GM21390 (cell line): Measurements from ENCODE around the gene FOXP1.

Source experiments
- ATAC-seq: cut with Tn5 transposase; IDR thresholded peaks from one replicate; pipeline ENCODE4 v1.9.1; 2021; ENCODE audit not compliant: unreplicated experiment

The FOXP1 gene

DNA sequence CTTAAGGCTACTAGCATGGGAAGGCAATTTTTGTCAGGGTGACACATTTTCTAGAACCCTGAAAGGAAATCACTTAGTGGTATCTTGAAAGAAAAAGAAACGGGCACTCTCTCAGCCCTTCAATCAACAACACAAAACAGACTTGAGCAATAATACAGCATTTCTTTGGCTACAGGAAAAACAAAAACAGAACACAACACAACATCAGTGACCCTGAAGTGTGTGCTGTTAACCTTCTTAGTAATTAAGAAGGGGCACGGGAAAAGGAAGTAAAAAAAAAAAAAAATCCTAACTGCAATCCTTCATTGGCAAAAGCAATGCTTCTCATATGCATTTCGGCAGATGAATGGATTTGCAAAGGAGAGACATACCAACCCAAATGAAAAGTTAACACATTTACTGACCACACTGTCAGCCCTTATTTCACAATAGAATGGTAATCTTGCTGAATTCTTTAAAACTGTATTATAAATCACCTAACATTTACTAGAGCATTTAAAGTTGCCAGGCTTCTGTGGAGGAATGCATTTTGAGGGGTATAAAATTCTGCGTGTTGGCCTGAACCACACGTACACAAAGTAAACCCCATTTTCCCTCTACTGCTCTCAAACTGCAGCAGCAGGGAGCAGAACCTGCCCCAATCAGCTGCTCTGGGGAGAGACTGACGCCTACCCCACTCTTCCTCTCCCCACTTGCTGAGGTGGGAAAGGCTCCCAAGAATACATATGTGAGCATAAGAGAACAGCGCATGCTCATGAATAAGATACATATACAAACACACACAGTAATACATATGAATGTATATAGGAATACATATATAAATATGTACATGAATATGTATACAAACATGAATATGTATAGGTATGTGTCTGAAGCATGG, 198.5 kb downstream of the FOXP1 start:
- no peak for ATAC-seq

DNA sequence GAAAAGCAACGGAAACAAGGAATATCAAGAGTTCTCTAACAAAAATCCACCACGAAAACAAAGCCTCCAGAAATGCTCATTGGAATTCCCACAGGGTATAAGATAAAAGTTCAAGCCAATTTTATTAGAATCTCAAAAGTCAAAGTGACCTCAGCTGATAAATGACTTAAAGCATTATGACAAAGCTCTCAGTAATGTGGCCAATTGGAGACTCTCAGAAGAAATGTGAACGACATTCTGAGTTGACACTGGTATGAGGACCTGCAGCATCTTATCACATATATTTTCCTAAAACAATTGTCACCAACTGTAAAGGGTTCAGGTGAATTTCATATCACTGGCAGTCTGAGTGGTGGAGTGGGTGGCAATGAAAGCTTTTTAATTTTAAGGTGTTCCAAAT, 199.1 kb downstream of the FOXP1 start:
- ATAC-seq: no peak

DNA sequence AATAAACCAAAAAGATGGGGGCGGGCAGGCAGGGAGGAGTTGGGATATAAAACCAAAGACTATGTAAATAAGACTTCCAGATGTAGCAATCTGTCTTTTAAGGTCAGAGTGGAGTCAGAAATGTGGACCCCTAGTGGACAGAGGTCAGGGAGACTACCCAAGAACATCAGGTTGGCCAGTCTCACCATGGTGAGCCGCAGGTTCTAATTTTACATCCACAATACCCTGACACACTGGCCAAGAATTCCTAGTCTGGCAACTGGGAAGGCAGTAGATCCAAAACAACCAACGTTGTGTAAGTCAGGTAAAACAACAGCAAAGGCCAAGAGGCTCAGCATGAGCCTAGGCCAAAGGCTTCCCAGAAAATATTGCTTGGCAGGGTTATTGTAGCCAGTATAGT, 203.4 kb downstream of the FOXP1 start:
- no peak for ATAC-seq

DNA sequence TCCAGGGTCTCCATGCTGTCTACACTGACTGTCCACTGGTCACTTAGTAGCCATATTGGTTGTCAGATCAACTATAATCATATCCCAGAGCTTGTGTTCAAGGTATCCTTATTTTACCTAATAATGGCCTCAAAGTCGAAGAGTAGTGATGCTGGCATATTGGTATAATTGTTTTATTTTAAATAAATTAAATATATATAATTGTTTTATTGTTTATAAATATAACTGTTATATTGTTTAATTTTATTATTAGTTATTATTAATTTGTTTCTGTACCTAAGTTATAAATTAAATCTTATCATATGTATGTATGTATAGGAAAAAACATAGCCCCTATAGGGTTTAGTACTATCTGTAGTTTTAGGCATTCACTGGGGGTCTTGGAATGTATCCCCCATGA, 205.0 kb downstream of the FOXP1 start:
- no peak for ATAC-seq

DNA sequence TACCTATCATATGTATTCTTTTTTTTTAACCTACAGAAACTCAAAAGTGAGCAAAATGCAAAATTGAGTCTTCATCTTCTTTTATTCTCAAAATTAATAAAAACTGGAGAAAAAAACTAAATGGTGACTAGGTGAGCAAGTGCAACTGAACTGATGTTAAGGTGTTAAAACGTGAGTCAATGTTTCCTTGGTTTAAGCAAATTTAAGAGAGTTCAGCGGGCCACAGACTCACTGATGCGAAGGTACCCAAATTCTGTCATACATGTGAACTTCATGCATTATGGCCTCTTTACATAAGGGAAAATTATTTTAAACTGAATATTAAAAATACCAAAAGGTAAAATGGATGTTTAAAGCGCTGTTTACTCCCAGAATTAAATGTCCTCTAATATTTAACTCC, 206.6 kb downstream of the FOXP1 start:
- ATAC-seq: no peak

DNA sequence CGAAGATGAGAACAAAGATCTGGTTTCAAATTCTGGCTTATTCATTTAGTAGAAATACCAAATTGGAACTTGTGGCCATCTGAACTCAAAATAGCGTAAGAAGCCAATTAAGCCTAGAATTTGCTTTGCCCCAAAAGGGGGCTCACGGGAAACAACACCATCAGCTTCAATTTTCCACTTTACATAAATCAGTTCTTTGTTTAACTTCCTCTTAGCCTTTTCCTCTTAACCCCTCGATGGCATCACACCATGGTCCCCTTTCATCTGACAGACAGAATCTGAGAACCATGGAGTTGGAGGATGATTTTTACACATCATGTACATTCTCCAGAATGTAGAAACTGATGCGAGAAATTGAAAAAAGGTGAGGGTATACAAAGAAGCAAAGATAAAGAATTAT, 207.0 kb downstream of the FOXP1 start:
- no peak for ATAC-seq

DNA sequence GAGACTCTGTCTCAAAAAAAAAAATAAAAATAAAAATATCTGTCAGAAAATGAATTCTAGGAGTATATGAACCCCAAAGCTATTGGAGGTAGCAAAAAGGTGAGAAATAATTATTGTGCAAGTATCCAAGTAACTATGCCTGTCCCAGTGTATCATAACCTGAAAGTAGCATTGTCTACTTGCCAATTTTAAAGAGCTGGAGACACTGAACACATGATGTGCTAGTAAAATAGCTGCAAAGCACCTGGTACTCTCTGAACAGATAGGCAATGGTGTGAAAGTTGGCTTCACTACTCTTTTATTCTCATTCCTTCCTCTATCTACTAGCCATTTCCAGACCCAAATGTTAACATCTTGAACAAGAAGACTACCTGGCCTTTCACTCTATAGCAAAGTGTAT, 208.9 kb downstream of the FOXP1 start:
- ATAC-seq: no peak

DNA sequence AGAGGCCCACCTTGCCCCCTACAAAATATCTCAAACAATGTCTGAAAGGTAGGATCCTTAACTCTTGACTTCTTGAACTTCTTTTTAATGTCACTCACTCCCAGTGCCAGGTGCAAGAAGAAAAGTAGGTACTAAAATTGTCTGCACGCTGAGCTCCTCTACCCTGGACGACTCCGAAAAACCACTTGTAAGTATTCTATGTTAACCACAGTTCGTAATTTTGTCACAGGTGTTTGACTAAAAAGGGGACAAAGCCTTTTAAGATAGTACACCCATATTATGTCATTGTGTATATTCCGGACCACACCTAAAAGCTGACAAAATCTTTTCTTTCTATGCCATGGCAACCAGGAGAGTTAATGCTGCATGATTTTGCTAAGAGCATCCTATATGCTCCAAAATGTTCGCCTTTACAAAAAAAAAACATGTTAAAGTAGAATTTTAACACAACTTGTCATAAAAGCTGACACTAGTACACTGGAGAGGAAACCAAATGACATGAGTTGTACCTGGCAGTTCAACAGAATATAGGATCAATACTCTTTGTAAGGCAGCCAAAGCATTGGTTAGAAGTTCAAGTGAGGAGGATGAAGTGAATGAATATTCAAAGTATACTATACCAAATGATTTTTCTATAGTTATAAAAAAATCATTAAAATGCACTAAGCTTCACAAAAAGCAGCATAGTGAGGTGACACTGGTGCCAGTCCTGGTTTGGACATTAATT, 210.5 kb downstream of the FOXP1 start:
- no peak for ATAC-seq

DNA sequence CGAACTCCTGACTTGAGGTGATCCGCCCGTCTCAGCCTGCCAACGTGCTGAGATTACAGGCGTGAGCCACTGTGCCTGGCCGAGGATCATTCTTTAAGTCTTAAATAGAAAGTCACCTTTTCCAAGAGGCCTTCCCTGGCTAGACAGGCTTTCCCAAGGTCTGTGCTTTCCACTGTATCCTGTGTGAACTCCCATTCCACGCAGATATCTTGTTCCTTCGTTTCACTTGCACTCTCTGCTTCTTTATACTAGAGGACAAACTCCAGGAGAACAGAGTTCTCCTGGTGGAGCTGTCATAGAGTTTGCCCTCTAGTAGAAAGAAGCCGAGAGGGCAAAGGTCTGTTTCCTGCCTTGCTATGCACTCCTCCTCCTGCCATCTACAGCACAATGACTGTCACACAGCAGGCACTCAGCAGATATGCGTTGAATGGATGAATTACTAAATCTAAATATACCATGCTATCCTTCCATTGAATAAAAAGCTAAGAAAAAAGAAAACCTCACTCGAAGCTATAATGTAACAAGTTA, 211.2 kb downstream of the FOXP1 start:
- ATAC-seq: no peak

DNA sequence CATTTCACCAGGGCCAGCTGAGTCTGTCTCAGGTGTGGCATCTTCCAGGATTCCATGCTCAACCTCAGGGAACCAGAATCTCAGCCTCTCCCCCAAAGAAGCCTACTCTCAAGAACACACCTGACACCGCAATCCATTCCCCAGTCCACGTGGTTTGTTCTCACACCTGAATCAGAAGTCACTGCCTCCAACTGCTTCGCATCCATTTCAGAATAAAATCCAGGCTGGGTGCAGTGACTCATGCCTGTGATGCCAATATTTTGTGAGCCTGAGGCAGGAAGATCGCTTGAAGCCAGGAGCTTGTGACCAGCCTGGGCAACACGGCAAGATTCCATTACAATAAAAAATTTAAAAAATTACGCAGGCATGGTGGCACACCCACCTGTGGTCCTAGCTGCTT, 212.2 kb downstream of the FOXP1 start:
- ATAC-seq: no peak

DNA sequence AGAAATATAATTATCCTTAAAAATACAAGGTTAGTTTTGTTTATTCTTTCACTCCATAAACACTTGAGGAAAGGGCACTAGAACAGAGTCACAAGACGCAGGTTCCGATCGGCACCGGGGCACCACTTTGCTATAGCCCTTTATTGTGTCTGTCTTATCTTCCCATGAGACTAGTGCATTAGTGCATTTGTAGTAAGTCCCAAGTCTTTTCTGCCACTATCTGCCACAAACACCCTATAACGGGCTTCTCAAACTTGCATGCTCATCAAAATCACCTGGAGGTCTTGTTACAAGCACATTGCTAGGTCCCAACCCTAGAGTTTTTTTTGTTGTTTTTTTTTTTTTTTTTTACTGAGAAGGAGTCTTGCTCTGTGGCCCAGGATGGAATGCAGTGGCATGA, 213.1 kb downstream of the FOXP1 start:
- ATAC-seq: no peak

DNA sequence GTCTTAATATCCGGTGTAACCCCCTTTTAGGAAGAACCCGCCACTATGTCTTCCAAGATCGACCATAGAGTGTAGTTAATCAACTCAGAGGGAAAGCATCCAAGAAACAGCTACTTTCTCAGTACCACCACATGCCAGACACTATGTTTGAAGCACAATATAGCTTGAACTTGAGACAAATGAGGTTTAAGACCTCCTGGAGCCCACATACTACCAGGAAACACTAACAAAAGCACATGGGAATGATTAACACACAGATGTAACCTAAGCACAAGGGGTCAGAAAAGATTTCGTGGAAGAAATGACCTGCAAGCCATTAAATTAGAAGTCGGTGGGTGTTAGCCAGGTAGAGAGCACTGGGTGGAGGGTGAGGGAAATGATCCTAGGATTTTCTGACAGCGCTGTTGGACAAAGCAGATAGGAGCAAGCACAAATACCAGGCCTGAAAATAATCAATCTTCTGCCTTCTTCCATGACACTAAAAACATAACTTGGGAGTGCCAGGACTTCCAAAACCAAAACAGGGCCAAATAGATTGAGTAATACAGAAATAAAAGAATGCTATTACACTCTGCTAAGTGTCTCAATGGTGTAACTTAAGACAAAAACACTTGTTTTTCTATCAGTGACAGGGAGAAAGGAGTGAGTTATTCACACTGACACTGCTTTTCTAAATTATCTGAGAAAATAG, 213.7 kb downstream of the FOXP1 start:
- no peak for ATAC-seq

DNA sequence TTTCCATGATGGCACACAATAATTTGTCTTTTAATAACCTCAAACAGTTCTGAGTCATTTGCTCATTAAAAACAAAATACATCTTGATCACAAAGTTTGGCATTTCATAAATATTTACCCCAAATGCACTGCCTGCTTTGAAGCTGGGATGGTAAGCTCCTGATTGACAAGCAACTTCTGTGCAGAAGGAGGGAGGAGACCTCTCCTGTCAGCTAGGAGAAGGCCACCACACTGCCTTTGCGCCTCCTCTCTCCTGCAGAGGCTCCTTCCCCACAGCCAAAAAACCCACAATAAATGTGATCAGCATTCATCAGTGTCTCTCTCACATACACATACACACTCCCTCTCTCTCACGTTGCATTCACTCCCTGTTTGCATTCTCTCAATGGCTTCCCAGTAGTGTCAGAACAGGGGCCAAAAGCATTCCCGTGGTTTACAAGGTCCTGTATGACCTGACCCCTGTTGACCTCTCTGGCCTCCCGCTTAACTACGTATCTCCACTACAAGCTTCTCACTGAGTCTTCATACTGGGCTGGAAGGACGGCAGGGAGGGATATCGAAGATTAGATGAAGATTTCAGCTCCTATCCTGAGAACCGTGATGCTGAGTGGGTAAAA, 216.4 kb downstream of the FOXP1 start:
- ATAC-seq: no peak

DNA sequence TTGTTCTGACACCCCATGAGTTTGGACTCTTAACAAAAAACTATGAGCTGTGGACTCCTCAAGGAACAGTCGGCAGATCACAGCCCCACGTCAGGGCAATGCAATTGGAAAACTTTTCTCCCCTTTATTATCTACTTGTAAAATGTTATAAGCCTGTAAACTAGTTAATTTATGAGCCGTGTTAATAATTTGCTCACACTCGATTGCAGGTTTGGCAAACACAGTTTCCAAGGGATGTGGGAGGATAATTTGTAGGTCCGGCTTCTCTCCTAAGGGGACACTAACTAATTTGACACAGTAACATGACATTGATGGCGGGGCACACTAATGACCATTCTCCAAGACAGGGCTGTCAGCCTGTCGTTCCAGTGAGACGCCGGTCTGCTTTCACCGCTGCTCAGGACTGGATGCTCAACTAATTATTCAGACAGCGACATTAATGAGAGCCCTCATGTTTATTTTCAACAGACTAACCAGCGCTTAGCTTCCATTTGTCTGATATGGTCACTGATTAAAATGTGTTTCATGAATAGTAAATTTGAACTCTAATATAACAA, 222.1 kb downstream of the FOXP1 start:
- ATAC-seq: no peak

DNA sequence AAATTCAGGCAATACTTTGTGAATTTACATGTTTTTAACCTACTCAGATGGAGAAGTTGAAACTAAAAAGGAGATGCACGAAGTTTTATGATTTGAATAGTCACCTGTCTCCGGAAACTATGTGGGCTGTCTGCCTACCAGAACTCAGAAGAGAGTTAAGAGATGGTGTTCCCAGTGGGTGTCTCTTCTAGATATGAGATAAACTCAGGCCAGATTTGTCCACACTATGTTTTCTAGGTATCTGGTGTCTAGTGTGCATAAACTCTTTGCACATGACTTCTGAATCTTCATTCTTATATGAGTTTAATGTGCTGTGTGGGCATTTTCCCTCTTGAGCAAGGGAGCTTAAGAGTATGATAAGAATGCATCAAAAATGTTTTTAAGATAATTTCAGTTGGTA, 222.8 kb downstream of the FOXP1 start:
- ATAC-seq: peak; percentile 86

DNA sequence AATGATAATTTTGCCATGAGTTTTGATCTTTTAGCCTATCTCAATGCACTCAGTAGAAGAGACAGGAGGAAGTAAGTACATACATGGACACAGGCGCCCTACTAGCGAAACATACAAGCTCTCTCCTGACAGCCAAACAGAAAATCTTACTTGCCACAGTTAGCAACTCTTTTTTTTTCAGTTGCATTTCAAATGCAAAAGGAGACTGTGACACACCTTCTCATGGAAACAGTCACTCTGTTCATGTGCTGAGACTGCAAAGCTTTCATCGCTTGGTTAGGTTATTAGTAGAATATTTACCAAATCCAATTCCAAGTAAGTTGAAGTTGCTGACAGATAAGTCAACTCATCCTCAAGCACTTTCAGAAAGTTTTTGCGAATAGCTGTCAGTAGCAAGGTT, 223.3 kb downstream of the FOXP1 start:
- ATAC-seq: peak; percentile 49

DNA sequence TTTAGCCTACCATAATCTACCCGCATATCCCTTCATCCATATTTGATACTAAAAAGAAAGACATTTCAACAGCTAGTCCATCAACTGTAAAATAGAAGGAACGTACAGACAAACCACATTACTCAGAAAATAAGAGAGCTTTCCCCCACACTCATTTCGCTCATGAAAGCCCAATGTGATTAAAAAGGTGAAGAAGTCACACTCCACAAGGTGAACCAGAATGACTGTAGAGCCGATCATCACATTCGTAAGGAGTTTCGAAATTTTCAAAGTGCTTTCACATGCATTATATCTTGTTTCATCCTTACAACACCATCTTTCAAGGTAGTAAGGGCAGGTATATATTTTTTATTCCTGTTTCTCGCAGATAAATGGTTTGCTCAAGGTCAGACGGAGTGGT, 225.3 kb downstream of the FOXP1 start:
- ATAC-seq: no peak

DNA sequence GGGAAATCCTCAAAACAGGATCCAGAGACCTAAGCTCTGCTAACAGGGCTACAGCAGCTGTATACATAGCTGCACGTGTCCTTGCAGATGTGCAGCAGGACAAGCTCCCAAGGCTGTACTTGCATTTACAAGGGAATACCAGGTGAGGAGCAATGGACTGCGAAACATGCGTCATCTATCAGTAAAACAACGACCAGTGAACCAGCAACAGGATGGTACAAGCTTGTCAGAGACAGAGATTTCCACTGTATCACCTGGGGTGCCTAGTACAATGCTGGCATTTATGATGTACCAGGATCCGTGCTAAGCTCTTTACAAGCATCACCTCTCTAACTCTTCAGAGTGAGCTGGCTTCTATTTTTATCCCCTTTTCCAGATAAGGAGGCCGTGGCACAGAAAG, 227.3 kb downstream of the FOXP1 start:
- no peak for ATAC-seq

DNA sequence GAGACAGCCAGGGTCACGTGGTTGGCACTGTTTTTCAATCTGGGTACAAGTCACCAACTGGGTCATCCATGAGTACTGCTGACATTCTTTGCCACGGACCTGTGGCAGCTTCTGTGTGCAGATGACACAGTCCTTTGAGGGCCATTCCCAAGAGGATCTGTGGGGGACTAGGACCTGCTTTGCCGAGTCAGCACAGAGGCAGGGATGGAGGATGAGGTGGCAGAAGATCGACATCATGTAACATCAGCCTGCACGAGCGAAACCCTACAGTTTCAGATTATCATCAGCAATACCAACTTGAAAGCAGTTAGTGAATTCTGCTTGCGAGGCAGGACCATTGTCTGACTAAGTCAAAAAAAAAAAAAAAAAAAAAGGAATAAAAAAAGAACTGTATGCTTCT, 227.7 kb downstream of the FOXP1 start:
- no peak for ATAC-seq

DNA sequence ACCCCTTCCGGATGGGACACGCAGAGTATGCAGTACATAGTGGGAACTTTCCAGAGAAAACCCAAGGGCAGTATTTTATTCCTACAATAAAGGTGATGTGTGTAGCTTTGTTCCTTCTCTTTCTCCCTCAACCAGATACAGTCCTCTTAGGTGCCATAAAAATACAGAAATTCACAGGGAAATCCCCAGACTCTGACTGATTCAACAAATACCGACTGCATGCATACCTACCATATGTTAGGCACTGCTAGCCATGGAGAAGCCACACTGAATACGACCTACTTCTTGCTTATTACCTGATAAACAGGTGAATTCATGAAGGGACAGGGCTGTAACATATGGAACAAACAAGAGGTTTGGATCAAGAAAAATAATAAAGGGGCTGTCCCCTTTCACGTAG, 228.5 kb downstream of the FOXP1 start:
- ATAC-seq: no peak
